Motor neuron (in vitro differentiated cells): Measurements from ENCODE around the gene CCR8. TPM values are rescaled to one million over a fixed set of nuclear protein-coding genes. Genes with fewer than 3 reads are reported as not detected.

Source experiments
- ATAC-seq, 8 experiments: fragments of 200-7000 bp; cut with Tn5 transposase; replicated peaks in 6 of 8; 2 replicates each; pipeline ENCODE4 v1.8.0; 2021; ENCODE audit warnings: mild to moderate bottlenecking in 8 of 8, moderate library complexity in 8 of 8
- H3K27ac ChIP-seq, 2 donors: fragments of 250-450 bp; sonication (Bioruptor Pico); 2 replicates each; pipeline ENCODE4 v1.9.0; 2021; ENCODE audit warnings: antibody characterized with exemption in 2 of 2, mild to moderate bottlenecking in 2 of 2, moderate library complexity in 1 of 2
- H3K4me1 ChIP-seq, 2 donors: fragments of 250-450 bp; sonication (Bioruptor Pico); replicated peaks in 1 of 2; 2 replicates each; pipeline ENCODE4 v1.6.1; 2021; ENCODE audit warnings: antibody characterized with exemption in 2 of 2, mild to moderate bottlenecking in 2 of 2, moderate library complexity in 1 of 2
- H3K4me3 ChIP-seq, 5 donors: fragments of 250-450 bp; sonication (Bioruptor Pico); 2 replicates each; pipeline ENCODE4 v1.9.0; 2021; ENCODE audit warnings: antibody characterized with exemption in 5 of 5, mild to moderate bottlenecking in 5 of 5, moderate library complexity in 4 of 5
- whole genome bisulfite sequencing, 10 experiments: fragments of 450-650 bp; shearing (Covaris generic); methylation state at CpG; one replicate each; pipeline ENCODE4 v1.0.0; 2022; 5-methylcytosine and 5-hydroxymethylcytosine counted together
- in situ Hi-C, 9 experiments: fragments of 400-800 bp; cut with MboI; loops; one replicate each; pipeline ENCODE4 v1.15.0; 2021; ENCODE audit warnings: low sequenced_read_pairs in 9 of 9, low pct_unique_long_range_greater_than_20kb in 2 of 9; ENCODE audit not compliant: unreplicated experiment in 9 of 9
- total RNA-seq, 8 experiments: library from RNA; unstranded; fragments of 300-600 nt; gene quantifications; 2 replicates each; pipeline versions ENCODE4 v1.2.3 to v1.2.4, GENCODE V29; 2022

Gene CCR8, protein sequence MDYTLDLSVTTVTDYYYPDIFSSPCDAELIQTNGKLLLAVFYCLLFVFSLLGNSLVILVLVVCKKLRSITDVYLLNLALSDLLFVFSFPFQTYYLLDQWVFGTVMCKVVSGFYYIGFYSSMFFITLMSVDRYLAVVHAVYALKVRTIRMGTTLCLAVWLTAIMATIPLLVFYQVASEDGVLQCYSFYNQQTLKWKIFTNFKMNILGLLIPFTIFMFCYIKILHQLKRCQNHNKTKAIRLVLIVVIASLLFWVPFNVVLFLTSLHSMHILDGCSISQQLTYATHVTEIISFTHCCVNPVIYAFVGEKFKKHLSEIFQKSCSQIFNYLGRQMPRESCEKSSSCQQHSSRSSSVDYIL
- under 1 TPM in 2 of 8 experiments, not detected in 6; 0.27 to 0.35 TPM for total RNA-seq

DNA sequence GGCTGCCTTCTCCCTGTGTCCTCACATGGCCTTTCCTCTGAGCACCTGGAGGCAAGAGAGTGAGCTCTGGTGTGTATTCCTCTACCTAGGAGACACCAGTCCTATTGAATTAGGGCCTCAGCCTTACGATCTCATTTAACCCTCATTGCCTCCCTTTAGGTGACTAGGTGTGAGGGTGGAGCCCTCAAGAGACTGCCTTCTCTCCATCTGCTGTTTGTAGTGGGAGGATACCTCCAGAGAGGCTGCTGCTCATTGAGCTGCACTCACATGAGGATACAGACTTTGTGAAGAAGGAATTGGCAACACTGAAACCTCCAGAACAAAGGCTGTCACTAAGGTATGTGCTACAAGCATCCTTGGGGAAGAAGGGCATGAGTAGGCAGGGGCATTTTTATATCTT, at the start of gene CCR8:
Gene CCR8, plus strand, starts transcription at position 217 of the 400 bp plus-strand sequence. CDS start 2,623 bp downstream, outside the sequence.
- 20 to 67% (median 60%) methylated on average over 1 of the region's 1 CpG; no CpG with 5 or more reads in 7 of the 10 experiments for WGBS, 10 experiments
- in situ Hi-C loops: no loop called here
- ATAC-seq: no peak
- H3K4me1 ChIP-seq: no peaks in the 10 kb centered on the region
- H3K27ac ChIP-seq: no peak within 1 kb of the TSS
- H3K4me3 ChIP-seq: no peak within 1 kb of the TSS

DNA sequence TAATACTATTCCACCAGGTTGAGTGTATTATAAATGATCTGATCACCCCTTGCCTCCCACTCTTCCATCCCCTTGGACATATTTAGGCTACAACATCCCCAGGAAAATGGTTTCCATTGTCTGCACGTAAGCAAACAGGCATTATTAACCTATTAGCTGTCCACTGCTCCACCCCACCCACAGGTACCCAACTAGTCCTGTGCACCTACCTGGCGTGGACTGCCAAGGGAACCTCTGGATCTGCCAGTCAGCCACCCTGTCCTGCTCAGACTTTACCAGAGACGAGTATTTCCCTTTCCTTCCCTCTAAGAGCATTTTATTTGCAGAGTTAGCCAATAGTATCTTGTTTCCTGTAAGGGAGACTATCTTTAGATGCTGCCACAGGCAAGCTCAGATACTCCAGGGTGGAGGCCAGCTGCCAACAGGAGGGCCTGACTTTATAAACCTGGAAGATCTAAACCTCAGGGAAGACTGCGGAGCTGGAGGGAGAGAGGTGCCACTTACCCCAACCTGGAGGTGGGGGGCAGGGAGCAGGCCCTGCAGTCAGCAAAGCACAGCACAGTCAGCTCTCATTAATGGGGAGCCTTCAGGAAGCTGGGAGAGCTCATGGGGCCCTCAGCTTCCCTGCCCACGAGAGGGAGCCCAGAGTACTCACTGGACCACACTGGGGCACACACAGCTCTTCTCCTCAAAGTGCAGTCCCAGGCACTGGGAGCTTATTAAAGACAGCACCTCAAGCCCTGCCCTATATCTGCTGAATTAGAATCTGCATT, 49.6 kb upstream of the CCR8 start, which contains the start of gene CX3CR1:
Gene CX3CR1, minus strand, starts transcription at position 292 of the 773 bp plus-strand sequence. CDS start 13,527 bp downstream, outside the sequence.
- H3K4me1 ChIP-seq: no peaks in the 10 kb centered on the region
- WGBS, 10 experiments: 0 to 62% (median 42%) methylated on average over 1 to 4 of the region's 5 CpGs; no CpG with 5 or more reads in 3 of the 10 experiments
- peak in 2 of 8 experiments; percentile 33 to 39 for ATAC-seq
- in situ Hi-C loops: loop anchor here in 3 of 9 experiments (10.0 to 25.0 kb wide), 4 partner anchors 85 to 168 kb away; partner anchors contain the start of genes XIRP1 (in 2 of the 3), GORASP1 (in 1 of the 3) and TTC21A (in 1 of the 3)
- H3K4me3 ChIP-seq: no peak within 1 kb of the TSS
- H3K27ac ChIP-seq: no peak within 1 kb of the TSS

DNA sequence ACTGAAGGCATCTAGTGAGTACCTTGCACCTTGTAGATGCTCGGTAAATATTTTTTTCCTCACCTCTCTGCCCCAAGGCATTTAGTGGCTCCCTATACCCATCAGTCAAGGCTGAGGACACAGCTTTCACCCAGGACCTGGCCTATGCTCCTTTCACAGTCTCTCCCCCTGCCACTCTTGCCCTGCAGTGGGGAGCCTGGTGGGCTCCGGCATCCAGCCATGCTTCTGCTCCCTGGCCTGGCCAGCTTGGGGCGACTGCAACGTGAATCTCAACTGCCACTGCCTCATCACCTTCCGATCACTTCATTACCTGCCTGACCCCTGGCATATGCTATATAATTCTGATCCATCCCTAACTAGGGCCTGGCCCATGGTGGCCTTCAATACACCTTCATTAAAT, 48.9 kb upstream of the CCR8 start:
- no peaks in the 10 kb centered on the region for H3K4me1 ChIP-seq
- in situ Hi-C loops: loop anchor here in 3 of 9 experiments (10.0 to 25.0 kb wide), 4 partner anchors 86 to 168 kb away; partner anchors contain the start of genes GORASP1 (in 1 of the 3), TTC21A (in 1 of the 3) and XIRP1 (in 1 of the 3)
- 75 to 100% (median 93%) methylated on average over 1 to 5 of the region's 5 CpGs; no CpG with 5 or more reads in 5 of the 10 experiments for WGBS, 10 experiments
- H3K27ac ChIP-seq: no peak overlapping the region
- no peak for ATAC-seq
- no peak overlapping the region for H3K4me3 ChIP-seq

DNA sequence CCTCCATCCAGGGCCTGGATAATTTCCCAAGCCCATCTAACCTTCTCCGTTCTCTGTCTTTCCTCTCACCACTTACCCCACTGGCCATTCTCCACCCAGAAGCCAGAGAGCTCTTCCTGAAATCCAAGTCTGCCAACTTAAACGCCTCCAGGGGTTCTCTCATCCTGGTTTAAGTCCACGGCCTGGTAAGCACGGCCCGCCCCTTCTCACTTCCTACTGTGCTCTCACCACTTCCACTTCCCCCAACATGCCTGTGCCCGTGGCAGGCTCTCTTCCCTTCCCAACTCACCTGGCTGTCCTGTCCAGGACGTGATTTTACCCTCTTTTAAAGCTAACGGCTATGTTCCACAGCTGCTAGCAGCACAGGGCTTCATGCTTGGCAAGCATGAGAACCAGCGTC, 48.0 kb upstream of the CCR8 start:
- H3K27ac ChIP-seq: no peak overlapping the region
- H3K4me1 ChIP-seq: no peaks in the 10 kb centered on the region
- no peak for ATAC-seq
- no peak overlapping the region for H3K4me3 ChIP-seq
- in situ Hi-C loops: loop anchor here in 3 of 9 experiments (10.0 to 25.0 kb wide), 4 partner anchors 87 to 169 kb away; partner anchors contain the start of genes GORASP1 (in 1 of the 3), TTC21A (in 1 of the 3) and XIRP1 (in 1 of the 3)
- WGBS, 10 experiments: 27 to 100% (median 72%) methylated on average over 1 to 7 of the region's 9 CpGs; no CpG with 5 or more reads in 3 of the 10 experiments

DNA sequence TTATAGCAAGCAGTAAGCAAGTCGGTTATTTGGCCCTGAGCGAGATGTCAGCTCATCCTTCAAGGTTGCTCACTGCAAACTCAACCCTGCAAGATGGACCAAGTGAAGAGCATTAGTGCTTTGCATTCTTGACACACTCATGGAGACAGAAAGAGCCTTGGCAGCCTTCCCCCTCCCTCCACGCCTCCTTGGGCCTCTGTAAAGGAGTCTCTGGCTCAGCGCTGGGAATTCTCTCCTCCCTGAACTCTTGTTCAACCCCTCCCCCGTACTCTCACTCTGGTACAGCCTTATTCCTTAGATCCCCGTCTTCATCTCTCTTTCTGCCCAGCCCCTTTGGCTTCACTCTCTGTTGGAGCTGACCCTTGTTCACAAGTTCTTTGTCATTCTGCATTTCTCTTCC, 47.5 kb upstream of the CCR8 start:
- WGBS, 10 experiments: 13 to 83% (median 69%) methylated on average over 1 to 5 of the region's 6 CpGs; no CpG with 5 or more reads in 4 of the 10 experiments
- in situ Hi-C loops: loop anchor here in 3 of 9 experiments (10.0 to 25.0 kb wide), 4 partner anchors 87 to 170 kb away; partner anchors contain the start of genes GORASP1 (in 1 of the 3), TTC21A (in 1 of the 3) and XIRP1 (in 1 of the 3)
- Histone ChIP-seq H3K4me3 (no peak overlapping the region), H3K27ac (no peak overlapping the region), H3K4me1 (no peaks in the 10 kb centered on the region)
- ATAC-seq: no peak

DNA sequence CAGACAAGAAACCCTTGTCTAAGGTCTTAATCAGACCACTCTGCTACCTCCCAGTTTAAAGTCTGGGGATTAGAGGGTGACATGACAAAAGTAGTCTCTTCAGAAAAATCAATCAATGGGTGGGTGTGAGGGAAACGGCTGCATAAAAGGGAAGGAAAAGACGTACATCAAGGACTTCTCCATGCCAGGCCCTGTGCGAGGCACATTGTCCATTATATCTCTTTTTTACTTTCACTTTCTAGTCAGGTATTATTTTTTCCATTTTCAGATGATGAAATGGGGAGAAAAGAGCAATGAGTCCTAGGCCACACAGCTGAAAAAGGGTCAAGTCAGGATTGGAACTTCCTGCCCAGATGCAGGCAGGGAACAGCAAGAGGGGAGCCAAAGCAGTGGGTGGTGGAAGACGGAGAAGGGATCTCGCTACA, 45.0 kb upstream of the CCR8 start:
- ATAC-seq: no peak
- in situ Hi-C loops: loop anchor here in 3 of 9 experiments (10.0 to 25.0 kb wide), 4 partner anchors 90 to 172 kb away; partner anchors contain the start of genes GORASP1 (in 1 of the 3), TTC21A (in 1 of the 3) and XIRP1 (in 1 of the 3)
- Histone ChIP-seq H3K4me1 (no peaks in the 10 kb centered on the region), H3K27ac (no peak overlapping the region), H3K4me3 (no peak overlapping the region)
- WGBS, 10 experiments: 30 to 81% (median 74%) methylated on average over 1 to 5 of the region's 5 CpGs; no CpG with 5 or more reads in 3 of the 10 experiments

DNA sequence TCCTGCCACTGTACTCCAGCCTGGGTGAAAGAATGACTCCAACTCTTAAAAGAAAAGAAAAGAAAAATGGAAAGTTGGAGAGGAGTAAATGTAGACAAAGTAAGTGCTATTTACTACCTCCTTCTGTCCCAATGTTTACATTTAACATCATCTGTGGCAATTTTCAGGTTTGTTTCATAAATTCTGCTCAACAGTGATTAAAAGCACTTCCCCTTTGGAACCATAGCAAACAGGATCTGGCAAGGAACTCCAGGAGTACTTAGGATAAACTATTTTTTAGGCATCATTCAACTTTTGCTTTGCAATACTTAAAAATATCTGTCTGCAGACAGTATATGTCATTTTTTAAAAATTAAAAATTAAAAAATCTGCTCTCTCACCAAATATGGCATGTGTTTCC, 44.2 kb upstream of the CCR8 start:
- no peak for ATAC-seq
- in situ Hi-C loops: loop anchor here in 3 of 9 experiments (10.0 to 25.0 kb wide), 4 partner anchors 91 to 173 kb away; partner anchors contain the start of genes GORASP1 (in 1 of the 3), TTC21A (in 1 of the 3) and XIRP1 (in 1 of the 3)
- H3K4me3 ChIP-seq: no peak overlapping the region
- H3K4me1 ChIP-seq: no peaks in the 10 kb centered on the region
- no peak overlapping the region for H3K27ac ChIP-seq

DNA sequence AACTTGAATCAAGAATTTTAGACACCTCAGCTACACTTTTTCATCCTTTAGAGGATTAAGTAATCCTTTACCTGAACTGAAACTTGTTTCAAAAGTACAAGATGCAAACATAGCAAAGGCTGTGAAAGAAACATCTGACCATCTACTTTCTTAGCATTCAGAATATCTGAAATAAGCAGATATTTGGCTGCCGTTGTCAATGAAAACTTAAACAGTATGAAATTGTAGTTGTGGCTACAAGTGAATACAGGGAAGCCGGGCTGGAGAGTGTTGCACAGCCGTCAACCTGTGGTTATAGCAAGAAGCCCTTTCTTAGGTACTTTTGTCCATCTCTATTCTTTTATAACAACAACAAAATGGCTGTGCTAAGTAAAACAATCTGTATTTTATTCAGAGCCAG, 42.7 kb upstream of the CCR8 start:
- in situ Hi-C loops: loop anchor here in 3 of 9 experiments (10.0 to 25.0 kb wide), 4 partner anchors 92 to 174 kb away; partner anchors contain the start of genes GORASP1 (in 1 of the 3), TTC21A (in 1 of the 3) and XIRP1 (in 1 of the 3)
- WGBS, 10 experiments: 28 to 100% (median 88%) methylated on average over 1 to 3 of the region's 3 CpGs; no CpG with 5 or more reads in 2 of the 10 experiments
- Histone ChIP-seq H3K4me3 (no peak overlapping the region), H3K4me1 (no peaks in the 10 kb centered on the region), H3K27ac (no peak overlapping the region)
- ATAC-seq: no peak

DNA sequence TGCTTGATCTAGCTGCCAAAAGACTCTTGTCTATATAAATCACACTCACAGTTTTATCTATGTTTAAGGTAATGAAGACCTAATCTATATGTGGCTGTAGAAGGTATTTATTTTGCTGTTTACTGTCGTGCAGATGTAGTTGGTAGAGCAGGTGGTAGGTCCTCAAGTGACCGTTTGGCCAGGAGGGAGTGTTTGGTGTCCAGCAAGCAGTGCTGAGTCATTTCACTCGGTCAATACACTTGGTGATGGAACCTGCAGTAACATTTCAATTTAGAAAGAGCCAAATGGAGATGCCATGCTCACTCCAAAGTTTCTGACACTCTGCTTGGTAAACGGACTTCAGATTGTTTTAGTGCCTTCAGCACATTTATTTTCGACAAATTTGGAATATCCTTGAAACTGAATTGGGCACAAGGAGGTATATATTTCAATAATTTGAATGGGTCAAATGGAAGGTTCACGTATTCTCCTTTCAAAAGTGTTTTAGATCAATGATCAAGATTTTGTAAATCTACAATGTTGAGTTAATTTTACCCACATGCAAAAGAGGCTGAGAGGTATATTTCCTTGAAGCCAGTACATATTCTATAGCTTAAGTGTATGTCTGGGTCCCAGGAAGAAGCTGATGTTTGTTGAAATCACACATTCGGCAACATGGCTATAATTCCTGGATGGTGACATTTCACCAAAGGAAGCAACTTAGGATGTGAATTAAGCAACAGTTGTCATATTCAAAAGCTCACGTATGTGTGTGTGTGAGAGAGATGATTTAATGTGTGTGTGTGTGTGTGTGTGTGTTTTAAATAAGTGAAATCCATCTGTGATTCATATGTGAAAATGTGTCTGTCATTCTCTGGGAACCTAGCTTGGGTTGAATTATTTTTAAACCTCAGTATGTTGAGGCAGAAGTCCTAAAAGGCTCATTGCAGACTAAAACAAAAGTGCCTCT, 42.0 kb upstream of the CCR8 start:
- ATAC-seq: no peak
- Histone ChIP-seq H3K4me1 (no peaks in the 10 kb centered on the region), H3K4me3 (no peak overlapping the region), H3K27ac (no peak overlapping the region)
- WGBS, 10 experiments: 5 to 100% (median 62%) methylated on average over 1 to 8 of the region's 8 CpGs
- in situ Hi-C loops: loop anchor here in 3 of 9 experiments (10.0 to 25.0 kb wide), 4 partner anchors 93 to 175 kb away; partner anchors contain the start of genes GORASP1 (in 1 of the 3), TTC21A (in 1 of the 3) and XIRP1 (in 1 of the 3)

DNA sequence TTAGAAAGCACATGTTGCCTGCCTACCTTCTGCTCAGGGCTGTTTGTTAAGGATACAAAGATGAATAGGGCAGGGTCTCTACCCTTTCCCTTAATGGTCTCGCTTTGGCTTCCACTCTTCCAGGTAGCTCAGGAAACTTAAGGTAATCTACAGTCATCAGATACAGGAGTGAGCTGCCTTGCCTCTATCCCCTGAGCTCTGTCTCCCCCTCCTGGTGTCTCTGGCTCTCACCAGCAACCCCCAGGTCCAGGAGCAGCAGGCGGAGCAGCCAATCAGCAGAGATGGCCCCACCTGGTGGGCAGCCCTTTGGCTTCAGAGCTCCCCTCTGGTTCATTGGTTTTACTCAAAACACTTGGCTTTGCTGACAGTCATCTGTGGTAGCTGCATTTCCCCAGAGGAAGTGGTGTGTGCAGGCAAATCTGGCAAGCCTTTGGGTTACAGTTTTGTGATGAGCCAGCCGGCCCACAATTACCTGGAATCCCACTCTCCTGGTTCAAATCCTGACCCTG, 41.2 kb upstream of the CCR8 start:
- peak; percentile 91 to 100 (median 100) for ATAC-seq
- no peak overlapping the region for H3K27ac ChIP-seq
- no peak overlapping the region for H3K4me3 ChIP-seq
- WGBS, 10 experiments: 0 to 27% (median 0%) methylated on average over 1 to 3 of the region's 3 CpGs; no CpG with 5 or more reads in 3 of the 10 experiments
- H3K4me1 ChIP-seq: no peaks in the 10 kb centered on the region
- in situ Hi-C loops: loop anchor here in 3 of 9 experiments (10.0 to 25.0 kb wide), 4 partner anchors 94 to 176 kb away; partner anchors contain the start of genes GORASP1 (in 1 of the 3), TTC21A (in 1 of the 3) and XIRP1 (in 1 of the 3)

DNA sequence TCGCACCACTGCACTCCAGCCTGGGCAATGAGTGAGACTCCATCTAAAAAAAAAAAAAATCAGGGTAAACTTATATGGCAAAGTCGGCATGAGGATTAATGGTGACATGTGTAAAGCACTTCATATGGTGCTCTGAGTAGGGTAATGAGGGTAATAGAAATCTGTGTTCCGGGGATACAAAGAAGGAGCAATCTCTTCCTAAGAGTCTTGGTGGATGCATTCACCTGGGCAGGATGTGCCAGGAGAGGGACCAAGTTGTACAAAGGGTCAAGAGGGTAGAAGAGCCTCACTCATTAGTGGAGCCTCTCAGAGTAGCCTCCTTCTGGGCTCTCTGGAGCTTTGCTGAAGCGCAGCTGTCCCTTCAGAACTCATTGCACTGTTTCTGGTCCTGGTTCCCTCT, 40.4 kb upstream of the CCR8 start:
- WGBS, 10 experiments: 25 to 100% (median 83%) methylated on average over 1 to 3 of the region's 4 CpGs; no CpG with 5 or more reads in 3 of the 10 experiments
- no peak overlapping the region for H3K4me3 ChIP-seq
- no peak for ATAC-seq
- in situ Hi-C loops: loop anchor here in 3 of 9 experiments (10.0 to 25.0 kb wide), 4 partner anchors 94 to 177 kb away; partner anchors contain the start of genes GORASP1 (in 1 of the 3), TTC21A (in 1 of the 3) and XIRP1 (in 1 of the 3)
- H3K4me1 ChIP-seq: no peaks in the 10 kb centered on the region
- no peak overlapping the region for H3K27ac ChIP-seq
